RWPE2 (cell line): Measurements from ENCODE around the gene NFYC.

Experiments used
- ATAC-seq: fragments of 200-7000 bp; cut with Tn5 transposase; 3 replicates; pipeline ENCODE4 v1.9.1; 2021; ENCODE audit warnings: low read depth
- DNase-seq: peaks from one replicate; pipeline ENCODE4 v3.0.0-alpha.2; 2020; ENCODE audit warnings: low spot score
- H3K27ac ChIP-seq: fragments of 450-650 bp; 2 replicates; pipeline ENCODE4 v1.5.1; 2017; ENCODE audit warnings: mild to moderate bottlenecking; ENCODE audit not compliant: poor library complexity, severe bottlenecking
- H3K27me3 ChIP-seq: fragments of 250-450 bp; sonication (Bioruptor Pico); 2 replicates; pipeline ENCODE4 v1.5.1; 2021; ENCODE audit warnings: mild to moderate bottlenecking, moderate library complexity; ENCODE audit not compliant: insufficient read depth, poor library complexity, severe bottlenecking
- H3K36me3 ChIP-seq: fragments of 250-450 bp; sonication (Bioruptor Pico); 2 replicates; pipeline ENCODE4 v1.5.1; 2020; ENCODE audit warnings: low read depth, mild to moderate bottlenecking, moderate library complexity
- H3K4me1 ChIP-seq: fragments of 250-450 bp; sonication (Bioruptor Pico); 2 replicates; pipeline ENCODE4 v1.5.1; 2021; ENCODE audit warnings: mild to moderate bottlenecking, moderate library complexity; ENCODE audit not compliant: insufficient read depth, poor library complexity, severe bottlenecking
- H3K4me3 ChIP-seq: fragments of 250-450 bp; sonication (Bioruptor Pico); 2 replicates; pipeline ENCODE4 v1.5.1; 2021; ENCODE audit warnings: mild to moderate bottlenecking, moderate library complexity; ENCODE audit not compliant: severe bottlenecking
- H3K9me3 ChIP-seq: fragments of 250-450 bp; sonication (Bioruptor Pico); 2 replicates; pipeline ENCODE4 v1.5.1; 2021; ENCODE audit warnings: mild to moderate bottlenecking, moderate library complexity; ENCODE audit not compliant: severe bottlenecking
- CTCF ChIP-seq: fragments of 450-650 bp; IDR thresholded peaks from one replicate; pipeline ENCODE4 v1.5.1; 2017; ENCODE audit warnings: mild to moderate bottlenecking, moderate library complexity; ENCODE audit not compliant: poor library complexity, severe bottlenecking

Gene NFYC

GRCh38 chr1:40782371-40782956 lies 91.0 kb downstream of the NFYC start:
- no peak overlapping the region for H3K4me3 ChIP-seq

GRCh38 chr1:40783001-40783905 lies 91.7 kb downstream of the NFYC start, which contains the start of gene KCNQ4:
TSS of gene KCNQ4 (plus strand) at chr1:40783787. CDS start at chr1:40784094, 307 bp downstream.
- Histone ChIP-seq H3K36me3 (no peaks in the 10 kb centered on the region), H3K4me1 (no peaks in the 10 kb centered on the region), H3K4me3 (peak within 1 kb of the TSS; percentile 27), H3K27ac (no peak within 1 kb of the TSS), H3K27me3 (peaks cover 10% of the 10 kb centered on the region), H3K9me3 (no peaks in the 10 kb centered on the region)
- no peak for DNase-seq
- ATAC-seq = peak; percentile 45; the same call in 2 of the 3 replicates
- no peak for TF ChIP-seq CTCF

More at GRCh38 chr1:40782371-40782956, 91.0 kb downstream of the NFYC start:
- ATAC-seq (peak; percentile 28; the same call in 2 of the 3 replicates), DNase-seq (no peak)
- Histone ChIP-seq H3K36me3 (no peaks in the 10 kb centered on the region), H3K9me3 (no peaks in the 10 kb centered on the region), H3K4me1 (no peaks in the 10 kb centered on the region), H3K27me3 (peaks cover 10% of the 10 kb centered on the region), H3K27ac (no peak overlapping the region)
- no peak for TF ChIP-seq CTCF

GRCh38 chr1:40784141-40784770 lies 92.8 kb downstream of the NFYC start:
- Histone ChIP-seq H3K27ac (no peak overlapping the region), H3K36me3 (no peaks in the 10 kb centered on the region), H3K4me1 (no peaks in the 10 kb centered on the region), H3K9me3 (no peaks in the 10 kb centered on the region), H3K27me3 (peaks cover 10% of the 10 kb centered on the region), H3K4me3 (peak overlapping the region; percentile 27)
- DNase-seq = no peak
- ATAC-seq = 0 out of 3 replicates have a peak, but pooled peaks have one; percentile 17
- no peak for TF ChIP-seq CTCF

GRCh38 chr1:40784771-40785151 lies 93.3 kb downstream of the NFYC start:
- Histone ChIP-seq H3K4me1 (no peaks in the 10 kb centered on the region), H3K36me3 (no peaks in the 10 kb centered on the region), H3K27ac (no peak overlapping the region), H3K4me3 (no peak overlapping the region), H3K27me3 (peaks cover 10% of the 10 kb centered on the region), H3K9me3 (no peaks in the 10 kb centered on the region)
- TF ChIP-seq CTCF = no peak
- ATAC-seq (no peak), DNase-seq (no peak)
